HCT116 (cell line): ENCODE data around the gene RNF34.

Experiments
- CBX3 ChIP-seq: IDR thresholded peaks from 2 replicates; pipeline ENCODE4 v1.6.1; 2012; ENCODE audit warnings: low read depth
- CEBPB ChIP-seq: IDR thresholded peaks from 2 replicates; pipeline ENCODE4 v1.6.1; 2012; ENCODE audit warnings: low read depth
- EZH2 ChIP-seq: fragments of 200-600 bp; sonication (generic); IDR thresholded peaks from 2 replicates; pipeline ENCODE4 v1.6.1; 2017; ENCODE audit warnings: antibody characterized with exemption, mixed run types
- POLR2A ChIP-seq: IDR thresholded peaks from 2 replicates; pipeline ENCODE4 v1.7.0; 2011; ENCODE audit warnings: borderline replicate concordance; ENCODE audit not compliant: insufficient read depth, insufficient read length; ENCODE audit errors: extremely low read depth
- RAD21 ChIP-seq: IDR thresholded peaks from 2 replicates; pipeline ENCODE4 v1.6.1; 2012; ENCODE audit warnings: low read depth, mild to moderate bottlenecking
- SIN3A ChIP-seq: IDR thresholded peaks from 2 replicates; pipeline ENCODE4 v1.6.1; 2012; ENCODE audit warnings: low read depth
- TCF7L2 ChIP-seq: IDR thresholded peaks from 2 replicates; pipeline ENCODE4 v1.7.0; 2011; ENCODE audit warnings: borderline replicate concordance, inconsistent platforms; ENCODE audit not compliant: insufficient read depth, insufficient read length; ENCODE audit errors: extremely low read depth
- YY1 ChIP-seq: IDR thresholded peaks from 2 replicates; pipeline ENCODE4 v1.6.1; 2011; ENCODE audit warnings: low read length, low read depth, moderate library complexity, mild to moderate bottlenecking; ENCODE audit not compliant: insufficient replicate concordance; ENCODE audit errors: extremely low read depth
- TF ChIP-seq, protein P1 (sequence below), 3 experiments: fragments of 200-600 bp in 1 of 3; sonication (generic) in 1 of 3; IDR thresholded peaks in 2 of 3; conservative IDR thresholded peaks in 1 of 3; 2 replicates each; pipeline ENCODE4 v1.5.1; 2012 to 2017; ENCODE audit warnings: low read depth in 2 of 3, low read length in 2 of 3, antibody characterized with exemption in 1 of 3, borderline replicate concordance in 1 of 3, control low read depth in 1 of 3, mild to moderate bottlenecking in 1 of 3, mixed read lengths in 1 of 3, mixed run types in 1 of 3, moderate library complexity in 1 of 3; ENCODE audit not compliant: insufficient read depth in 1 of 3

DNA sequence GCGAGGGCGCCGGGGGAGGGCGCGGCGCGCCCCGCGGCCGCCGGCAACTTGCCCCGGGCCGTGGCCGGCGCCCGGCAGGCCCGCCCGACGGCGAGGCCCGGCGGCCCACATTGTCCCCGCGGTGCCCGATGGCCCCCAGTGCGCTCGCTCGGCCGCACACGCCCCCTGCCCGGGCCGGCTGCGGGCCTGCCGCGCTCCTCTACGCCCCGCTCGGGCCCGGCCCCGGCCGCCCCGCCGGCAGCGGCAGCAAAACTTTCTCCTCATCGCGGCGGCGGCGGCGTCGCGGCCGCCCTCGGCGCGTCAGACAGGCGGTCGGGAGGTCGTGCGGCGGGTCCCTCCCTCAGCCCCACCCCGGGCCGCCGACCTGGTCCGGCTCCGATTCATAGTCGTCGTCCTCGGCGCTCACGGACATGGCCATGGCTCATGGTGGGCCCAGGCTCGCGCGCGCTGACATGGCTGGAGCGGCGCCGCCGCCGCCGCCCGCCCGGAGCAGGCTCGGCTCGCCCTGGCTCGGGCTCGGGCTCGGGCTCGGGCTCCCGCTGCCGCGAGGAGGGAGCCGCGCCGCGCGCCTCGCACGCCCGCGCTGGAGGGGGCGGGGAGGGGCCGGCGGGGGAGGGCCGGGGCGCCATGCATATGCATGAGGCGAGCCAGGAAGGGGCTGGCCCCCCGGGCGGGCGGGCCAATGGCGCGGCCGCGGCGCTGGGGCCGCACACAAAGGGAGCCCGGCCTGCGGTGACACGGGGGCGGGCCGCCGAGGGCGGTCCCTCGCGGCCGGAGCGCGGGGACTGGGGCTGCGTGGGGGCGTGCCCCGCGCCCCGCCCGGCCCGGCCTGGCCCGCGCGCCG lies 67.1 kb downstream of the RNF34 start:
- TF ChIP-seq YY1, result peak; percentile 6
- TF ChIP-seq, protein P1, sequence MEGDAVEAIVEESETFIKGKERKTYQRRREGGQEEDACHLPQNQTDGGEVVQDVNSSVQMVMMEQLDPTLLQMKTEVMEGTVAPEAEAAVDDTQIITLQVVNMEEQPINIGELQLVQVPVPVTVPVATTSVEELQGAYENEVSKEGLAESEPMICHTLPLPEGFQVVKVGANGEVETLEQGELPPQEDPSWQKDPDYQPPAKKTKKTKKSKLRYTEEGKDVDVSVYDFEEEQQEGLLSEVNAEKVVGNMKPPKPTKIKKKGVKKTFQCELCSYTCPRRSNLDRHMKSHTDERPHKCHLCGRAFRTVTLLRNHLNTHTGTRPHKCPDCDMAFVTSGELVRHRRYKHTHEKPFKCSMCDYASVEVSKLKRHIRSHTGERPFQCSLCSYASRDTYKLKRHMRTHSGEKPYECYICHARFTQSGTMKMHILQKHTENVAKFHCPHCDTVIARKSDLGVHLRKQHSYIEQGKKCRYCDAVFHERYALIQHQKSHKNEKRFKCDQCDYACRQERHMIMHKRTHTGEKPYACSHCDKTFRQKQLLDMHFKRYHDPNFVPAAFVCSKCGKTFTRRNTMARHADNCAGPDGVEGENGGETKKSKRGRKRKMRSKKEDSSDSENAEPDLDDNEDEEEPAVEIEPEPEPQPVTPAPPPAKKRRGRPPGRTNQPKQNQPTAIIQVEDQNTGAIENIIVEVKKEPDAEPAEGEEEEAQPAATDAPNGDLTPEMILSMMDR (IDR thresholded peaks at IDR 0.05 in 2 of 3, conservative IDR thresholded peaks at IDR 0.05 in 1 of 3; ENCODE audit: borderline replicate concordance in 1 of 3, insufficient read depth in 1 of 3, low read depth in 2 of 3, low read length in 2 of 3), result no peak
- peak; percentile 51 for TF ChIP-seq POLR2A
- TF ChIP-seq TCF7L2, result peak; percentile 80
- TF ChIP-seq SIN3A, result no peak; the same call in 1 of the 2 replicates
- TF ChIP-seq CBX3, result no peak
- TF ChIP-seq EZH2, result no peak
- no peak for TF ChIP-seq RAD21
- no peak for TF ChIP-seq CEBPB
